ENCODE measurements around the gene CCL21.

- TF ChIP-seq, protein P1, sequence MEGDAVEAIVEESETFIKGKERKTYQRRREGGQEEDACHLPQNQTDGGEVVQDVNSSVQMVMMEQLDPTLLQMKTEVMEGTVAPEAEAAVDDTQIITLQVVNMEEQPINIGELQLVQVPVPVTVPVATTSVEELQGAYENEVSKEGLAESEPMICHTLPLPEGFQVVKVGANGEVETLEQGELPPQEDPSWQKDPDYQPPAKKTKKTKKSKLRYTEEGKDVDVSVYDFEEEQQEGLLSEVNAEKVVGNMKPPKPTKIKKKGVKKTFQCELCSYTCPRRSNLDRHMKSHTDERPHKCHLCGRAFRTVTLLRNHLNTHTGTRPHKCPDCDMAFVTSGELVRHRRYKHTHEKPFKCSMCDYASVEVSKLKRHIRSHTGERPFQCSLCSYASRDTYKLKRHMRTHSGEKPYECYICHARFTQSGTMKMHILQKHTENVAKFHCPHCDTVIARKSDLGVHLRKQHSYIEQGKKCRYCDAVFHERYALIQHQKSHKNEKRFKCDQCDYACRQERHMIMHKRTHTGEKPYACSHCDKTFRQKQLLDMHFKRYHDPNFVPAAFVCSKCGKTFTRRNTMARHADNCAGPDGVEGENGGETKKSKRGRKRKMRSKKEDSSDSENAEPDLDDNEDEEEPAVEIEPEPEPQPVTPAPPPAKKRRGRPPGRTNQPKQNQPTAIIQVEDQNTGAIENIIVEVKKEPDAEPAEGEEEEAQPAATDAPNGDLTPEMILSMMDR (IDR thresholded peaks at IDR 0.05) = no peak
- TF ChIP-seq POLR2A (IDR thresholded peaks at IDR 0.05) = no peak
These were observed 15.1 kb downstream of the CCL21 start for GRCh38 chr9:34694811-34695210.
